WTC11 (cell line): ENCODE data around the gene GUCY1B1. TPM values are rescaled to one million over a fixed set of nuclear protein-coding genes. Genes with fewer than 3 reads are reported as not detected.

Source experiments
- AFF4 ChIP-seq: sonication (generic); formaldehyde crosslinking; IDR thresholded peaks from 2 replicates; pipeline ENCODE4 v1.8.1; 2023; ENCODE audit warnings: mild to moderate bottlenecking, missing genetic modification reagents, borderline replicate concordance
- CBFB ChIP-seq: sonication (generic); formaldehyde crosslinking; IDR thresholded peaks from 2 replicates; pipeline ENCODE4 v1.8.1; 2022; ENCODE audit warnings: mild to moderate bottlenecking, low read depth, missing genetic modification reagents
- E2F5 ChIP-seq: sonication (generic); formaldehyde crosslinking; IDR thresholded peaks from 2 replicates; pipeline ENCODE4 v1.8.1; 2022; ENCODE audit warnings: mild to moderate bottlenecking, moderate library complexity, missing genetic modification reagents
- IRF1 ChIP-seq: sonication (generic); formaldehyde crosslinking; IDR thresholded peaks from 2 replicates; pipeline ENCODE4 v1.8.0; 2023; ENCODE audit warnings: missing genetic modification reagents
- JAZF1 ChIP-seq: fragments of 250-450 bp; sonication (Bioruptor Pico); IDR thresholded peaks from 2 replicates; pipeline ENCODE4 v1.9.0; 2021; ENCODE audit warnings: moderate library complexity, mild to moderate bottlenecking, inconsistent platforms
- MAX ChIP-seq: sonication (generic); formaldehyde crosslinking; IDR thresholded peaks from 2 replicates; pipeline ENCODE4 v1.8.0; 2022; ENCODE audit warnings: mild to moderate bottlenecking, missing genetic modification reagents
- OVOL2 ChIP-seq: fragments of 250-450 bp; sonication (Bioruptor Pico); IDR thresholded peaks from 2 replicates; pipeline ENCODE4 v1.9.0; 2021; ENCODE audit warnings: mild to moderate bottlenecking, borderline replicate concordance
- PRRX2 ChIP-seq: fragments of 250-450 bp; sonication (Bioruptor Pico); IDR thresholded peaks from 2 replicates; pipeline ENCODE4 v1.8.0; 2021; ENCODE audit warnings: mild to moderate bottlenecking
- SMAD3 ChIP-seq: sonication (generic); formaldehyde crosslinking; IDR thresholded peaks from 2 replicates; pipeline ENCODE4 v1.8.0; 2022; ENCODE audit warnings: missing genetic modification reagents, mild to moderate bottlenecking, borderline replicate concordance
- ZNF121 ChIP-seq: sonication (generic); formaldehyde crosslinking; IDR thresholded peaks from 2 replicates; pipeline ENCODE4 v1.8.0; 2023; ENCODE audit warnings: missing genetic modification reagents
- ZNF263 ChIP-seq: sonication (generic); formaldehyde crosslinking; IDR thresholded peaks from 2 replicates; pipeline ENCODE4 v1.8.1; 2022; ENCODE audit warnings: low read depth, mild to moderate bottlenecking, moderate library complexity, missing genetic modification reagents
- ZNF317 ChIP-seq: sonication (generic); formaldehyde crosslinking; IDR thresholded peaks from 2 replicates; pipeline ENCODE4 v1.8.1; 2023; ENCODE audit warnings: low read depth, mild to moderate bottlenecking, moderate library complexity, missing genetic modification reagents, borderline replicate concordance
- ZNF416 ChIP-seq: fragments of 250-450 bp; sonication (Bioruptor Pico); IDR thresholded peaks from 2 replicates; pipeline ENCODE4 v1.9.0; 2021; ENCODE audit warnings: mild to moderate bottlenecking, inconsistent platforms
- total RNA-seq: library from RNA; stranded (reverse); gene quantifications from 3 replicates; pipeline ENCODE4 v1.2.3, GENCODE V29; 2021
- TF ChIP-seq, protein P1 (sequence below): sonication (generic); formaldehyde crosslinking; IDR thresholded peaks from 2 replicates; pipeline ENCODE4 v1.8.1; 2023; ENCODE audit warnings: mild to moderate bottlenecking, missing genetic modification reagents, moderate library complexity
- TF ChIP-seq, protein P2 (sequence below): sonication (generic); formaldehyde crosslinking; IDR thresholded peaks from 2 replicates; pipeline ENCODE4 v1.8.0; 2023; ENCODE audit warnings: mild to moderate bottlenecking, missing genetic modification reagents
- TF ChIP-seq, protein P3 (sequence below): fragments of 250-450 bp; sonication (Bioruptor Pico); IDR thresholded peaks from 2 replicates; pipeline ENCODE4 v1.9.0; 2021; ENCODE audit warnings: mild to moderate bottlenecking, borderline replicate concordance
- TF ChIP-seq, protein P4 (sequence below): sonication (generic); formaldehyde crosslinking; IDR thresholded peaks from 2 replicates; pipeline ENCODE4 v1.8.0; 2022; ENCODE audit warnings: missing genetic modification reagents
- TF ChIP-seq, protein P5 (sequence below): sonication (generic); formaldehyde crosslinking; IDR thresholded peaks from 2 replicates; pipeline ENCODE4 v1.8.0; 2022; ENCODE audit warnings: mild to moderate bottlenecking, missing genetic modification reagents

The GUCY1B1 gene
- total RNA-seq, 1 experiment from 2014 or later: 12.7 TPM

DNA sequence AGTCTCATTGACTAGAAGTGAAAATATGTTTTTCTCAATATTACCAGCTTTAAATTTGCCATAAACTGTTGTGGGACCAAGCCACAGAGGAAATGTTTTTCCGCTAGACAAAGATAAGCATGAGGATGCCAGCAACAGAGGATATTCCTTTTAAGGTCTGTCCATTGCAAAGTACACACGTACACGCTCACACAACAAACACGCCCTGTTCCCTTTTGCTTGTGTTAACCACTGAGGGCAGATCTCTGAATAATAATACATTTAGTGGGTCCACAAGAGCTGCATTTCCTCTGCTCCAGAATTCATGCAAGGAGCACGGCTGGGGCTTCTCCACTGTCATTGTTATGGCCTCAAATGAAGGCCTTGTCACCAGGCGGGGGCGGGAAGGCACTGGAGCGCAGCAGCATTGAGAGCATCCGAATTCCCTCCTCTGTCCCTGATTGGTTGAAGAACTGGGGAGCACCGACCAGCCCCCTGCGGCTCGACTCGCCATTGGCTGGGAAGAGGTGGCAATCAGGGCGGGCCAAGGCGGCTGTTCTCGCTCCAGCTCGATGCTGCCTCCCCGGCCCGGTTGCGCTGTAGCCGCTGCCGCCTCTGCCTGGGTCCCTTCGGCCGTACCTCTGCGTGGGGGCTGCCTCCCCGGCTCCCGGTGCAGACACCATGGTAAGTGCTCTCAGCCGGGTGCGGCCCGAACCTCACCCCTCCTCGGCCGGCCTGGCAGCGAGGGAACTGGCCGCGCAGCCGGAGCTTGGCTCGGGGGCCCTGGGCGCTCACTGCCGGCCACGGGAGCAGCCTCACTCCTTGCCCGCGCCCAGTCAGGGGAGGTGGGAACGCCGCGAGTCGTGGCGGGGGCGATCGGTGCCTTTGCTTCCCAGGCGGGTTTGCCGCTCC lies at the start of gene GUCY1B1 (continued):
- TF ChIP-seq, protein P1, sequence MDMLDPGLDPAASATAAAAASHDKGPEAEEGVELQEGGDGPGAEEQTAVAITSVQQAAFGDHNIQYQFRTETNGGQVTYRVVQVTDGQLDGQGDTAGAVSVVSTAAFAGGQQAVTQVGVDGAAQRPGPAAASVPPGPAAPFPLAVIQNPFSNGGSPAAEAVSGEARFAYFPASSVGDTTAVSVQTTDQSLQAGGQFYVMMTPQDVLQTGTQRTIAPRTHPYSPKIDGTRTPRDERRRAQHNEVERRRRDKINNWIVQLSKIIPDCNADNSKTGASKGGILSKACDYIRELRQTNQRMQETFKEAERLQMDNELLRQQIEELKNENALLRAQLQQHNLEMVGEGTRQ (CRISPR knock-in tag): peak; percentile 8; the same call in 1 of the 2 replicates
- TF ChIP-seq MAX (peak; percentile 97), IRF1 (CRISPR knock-in tag) (no peak), CBFB (CRISPR knock-in tag) (no peak; the same call in 1 of the 2 replicates), AFF4 (0 out of 2 replicates have a peak, but pooled peaks have one; percentile 47), PRRX2 (CRISPR knock-in tag) (no peak), ZNF317 (CRISPR knock-in tag) (no peak), OVOL2 (CRISPR knock-in tag) (no peak), ZNF416 (CRISPR knock-in tag) (no peak), JAZF1 (CRISPR knock-in tag) (no peak), E2F5 (CRISPR knock-in tag) (no peak; the same call in 1 of the 2 replicates), ZNF121 (CRISPR knock-in tag) (no peak), ZNF263 (CRISPR knock-in tag) (peak; percentile 86), SMAD3 (no peak)
- TF ChIP-seq, protein P2, sequence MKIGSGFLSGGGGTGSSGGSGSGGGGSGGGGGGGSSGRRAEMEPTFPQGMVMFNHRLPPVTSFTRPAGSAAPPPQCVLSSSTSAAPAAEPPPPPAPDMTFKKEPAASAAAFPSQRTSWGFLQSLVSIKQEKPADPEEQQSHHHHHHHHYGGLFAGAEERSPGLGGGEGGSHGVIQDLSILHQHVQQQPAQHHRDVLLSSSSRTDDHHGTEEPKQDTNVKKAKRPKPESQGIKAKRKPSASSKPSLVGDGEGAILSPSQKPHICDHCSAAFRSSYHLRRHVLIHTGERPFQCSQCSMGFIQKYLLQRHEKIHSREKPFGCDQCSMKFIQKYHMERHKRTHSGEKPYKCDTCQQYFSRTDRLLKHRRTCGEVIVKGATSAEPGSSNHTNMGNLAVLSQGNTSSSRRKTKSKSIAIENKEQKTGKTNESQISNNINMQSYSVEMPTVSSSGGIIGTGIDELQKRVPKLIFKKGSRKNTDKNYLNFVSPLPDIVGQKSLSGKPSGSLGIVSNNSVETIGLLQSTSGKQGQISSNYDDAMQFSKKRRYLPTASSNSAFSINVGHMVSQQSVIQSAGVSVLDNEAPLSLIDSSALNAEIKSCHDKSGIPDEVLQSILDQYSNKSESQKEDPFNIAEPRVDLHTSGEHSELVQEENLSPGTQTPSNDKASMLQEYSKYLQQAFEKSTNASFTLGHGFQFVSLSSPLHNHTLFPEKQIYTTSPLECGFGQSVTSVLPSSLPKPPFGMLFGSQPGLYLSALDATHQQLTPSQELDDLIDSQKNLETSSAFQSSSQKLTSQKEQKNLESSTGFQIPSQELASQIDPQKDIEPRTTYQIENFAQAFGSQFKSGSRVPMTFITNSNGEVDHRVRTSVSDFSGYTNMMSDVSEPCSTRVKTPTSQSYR (CRISPR knock-in tag): 0 out of 2 replicates have a peak, but pooled peaks have one; percentile 67
- TF ChIP-seq, protein P3, sequence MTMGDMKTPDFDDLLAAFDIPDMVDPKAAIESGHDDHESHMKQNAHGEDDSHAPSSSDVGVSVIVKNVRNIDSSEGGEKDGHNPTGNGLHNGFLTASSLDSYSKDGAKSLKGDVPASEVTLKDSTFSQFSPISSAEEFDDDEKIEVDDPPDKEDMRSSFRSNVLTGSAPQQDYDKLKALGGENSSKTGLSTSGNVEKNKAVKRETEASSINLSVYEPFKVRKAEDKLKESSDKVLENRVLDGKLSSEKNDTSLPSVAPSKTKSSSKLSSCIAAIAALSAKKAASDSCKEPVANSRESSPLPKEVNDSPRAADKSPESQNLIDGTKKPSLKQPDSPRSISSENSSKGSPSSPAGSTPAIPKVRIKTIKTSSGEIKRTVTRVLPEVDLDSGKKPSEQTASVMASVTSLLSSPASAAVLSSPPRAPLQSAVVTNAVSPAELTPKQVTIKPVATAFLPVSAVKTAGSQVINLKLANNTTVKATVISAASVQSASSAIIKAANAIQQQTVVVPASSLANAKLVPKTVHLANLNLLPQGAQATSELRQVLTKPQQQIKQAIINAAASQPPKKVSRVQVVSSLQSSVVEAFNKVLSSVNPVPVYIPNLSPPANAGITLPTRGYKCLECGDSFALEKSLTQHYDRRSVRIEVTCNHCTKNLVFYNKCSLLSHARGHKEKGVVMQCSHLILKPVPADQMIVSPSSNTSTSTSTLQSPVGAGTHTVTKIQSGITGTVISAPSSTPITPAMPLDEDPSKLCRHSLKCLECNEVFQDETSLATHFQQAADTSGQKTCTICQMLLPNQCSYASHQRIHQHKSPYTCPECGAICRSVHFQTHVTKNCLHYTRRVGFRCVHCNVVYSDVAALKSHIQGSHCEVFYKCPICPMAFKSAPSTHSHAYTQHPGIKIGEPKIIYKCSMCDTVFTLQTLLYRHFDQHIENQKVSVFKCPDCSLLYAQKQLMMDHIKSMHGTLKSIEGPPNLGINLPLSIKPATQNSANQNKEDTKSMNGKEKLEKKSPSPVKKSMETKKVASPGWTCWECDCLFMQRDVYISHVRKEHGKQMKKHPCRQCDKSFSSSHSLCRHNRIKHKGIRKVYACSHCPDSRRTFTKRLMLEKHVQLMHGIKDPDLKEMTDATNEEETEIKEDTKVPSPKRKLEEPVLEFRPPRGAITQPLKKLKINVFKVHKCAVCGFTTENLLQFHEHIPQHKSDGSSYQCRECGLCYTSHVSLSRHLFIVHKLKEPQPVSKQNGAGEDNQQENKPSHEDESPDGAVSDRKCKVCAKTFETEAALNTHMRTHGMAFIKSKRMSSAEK: no peak
- TF ChIP-seq, protein P4, sequence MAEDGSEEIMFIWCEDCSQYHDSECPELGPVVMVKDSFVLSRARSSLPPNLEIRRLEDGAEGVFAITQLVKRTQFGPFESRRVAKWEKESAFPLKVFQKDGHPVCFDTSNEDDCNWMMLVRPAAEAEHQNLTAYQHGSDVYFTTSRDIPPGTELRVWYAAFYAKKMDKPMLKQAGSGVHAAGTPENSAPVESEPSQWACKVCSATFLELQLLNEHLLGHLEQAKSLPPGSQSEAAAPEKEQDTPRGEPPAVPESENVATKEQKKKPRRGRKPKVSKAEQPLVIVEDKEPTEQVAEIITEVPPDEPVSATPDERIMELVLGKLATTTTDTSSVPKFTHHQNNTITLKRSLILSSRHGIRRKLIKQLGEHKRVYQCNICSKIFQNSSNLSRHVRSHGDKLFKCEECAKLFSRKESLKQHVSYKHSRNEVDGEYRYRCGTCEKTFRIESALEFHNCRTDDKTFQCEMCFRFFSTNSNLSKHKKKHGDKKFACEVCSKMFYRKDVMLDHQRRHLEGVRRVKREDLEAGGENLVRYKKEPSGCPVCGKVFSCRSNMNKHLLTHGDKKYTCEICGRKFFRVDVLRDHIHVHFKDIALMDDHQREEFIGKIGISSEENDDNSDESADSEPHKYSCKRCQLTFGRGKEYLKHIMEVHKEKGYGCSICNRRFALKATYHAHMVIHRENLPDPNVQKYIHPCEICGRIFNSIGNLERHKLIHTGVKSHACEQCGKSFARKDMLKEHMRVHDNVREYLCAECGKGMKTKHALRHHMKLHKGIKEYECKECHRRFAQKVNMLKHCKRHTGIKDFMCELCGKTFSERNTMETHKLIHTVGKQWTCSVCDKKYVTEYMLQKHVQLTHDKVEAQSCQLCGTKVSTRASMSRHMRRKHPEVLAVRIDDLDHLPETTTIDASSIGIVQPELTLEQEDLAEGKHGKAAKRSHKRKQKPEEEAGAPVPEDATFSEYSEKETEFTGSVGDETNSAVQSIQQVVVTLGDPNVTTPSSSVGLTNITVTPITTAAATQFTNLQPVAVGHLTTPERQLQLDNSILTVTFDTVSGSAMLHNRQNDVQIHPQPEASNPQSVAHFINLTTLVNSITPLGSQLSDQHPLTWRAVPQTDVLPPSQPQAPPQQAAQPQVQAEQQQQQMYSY (CRISPR knock-in tag): no peak
- TF ChIP-seq, protein P5, sequence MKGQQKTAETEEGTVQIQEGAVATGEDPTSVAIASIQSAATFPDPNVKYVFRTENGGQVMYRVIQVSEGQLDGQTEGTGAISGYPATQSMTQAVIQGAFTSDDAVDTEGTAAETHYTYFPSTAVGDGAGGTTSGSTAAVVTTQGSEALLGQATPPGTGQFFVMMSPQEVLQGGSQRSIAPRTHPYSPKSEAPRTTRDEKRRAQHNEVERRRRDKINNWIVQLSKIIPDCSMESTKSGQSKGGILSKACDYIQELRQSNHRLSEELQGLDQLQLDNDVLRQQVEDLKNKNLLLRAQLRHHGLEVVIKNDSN (CRISPR knock-in tag): peak; percentile 47; the same call in 1 of the 2 replicates
